ENCODE measurements around the gene SNRK. TPM values are rescaled to one million over a fixed set of nuclear protein-coding genes. Genes with fewer than 3 reads are reported as not detected.

SNRK gene
- total and polyA plus RNA-seq, 4 donors = 7.8 to 95.1 (median 38.7) TPM

GRCh38 chr3:43262194-43262593 lies 24.1 kb upstream of the SNRK start:
- WGBS, 2 donors = 71 to 73% methylated on average over 4 of the region's 4 CpGs
- Histone ChIP-seq H3K4me1 (ENCODE audit: control insufficient read depth in 1 of 2, insufficient read depth in 2 of 2, low read length in 2 of 2) (no peaks in the 10 kb centered on the region), H3K36me3 (ENCODE audit: control insufficient read depth in 1 of 2, insufficient read depth in 2 of 2, low read length in 1 of 2) (no peaks in the 10 kb centered on the region), H3K27me3 (ENCODE audit: control insufficient read depth in 1 of 2, insufficient read depth in 2 of 2, low read length in 1 of 2) (no peaks in the 10 kb centered on the region), H3K27ac (ENCODE audit: low read depth in 1 of 2, low read length in 2 of 2) (no peak overlapping the region), H3K4me3 (ENCODE audit: low read length in 2 of 2) (no peak overlapping the region), H3K9me3 (ENCODE audit: control insufficient read depth, low read length) (no peaks in the 10 kb centered on the region)
- intact Hi-C loops (cut with DNase I) = no loop called here
- DNase-seq = no peak
- no peak for ATAC-seq (ENCODE audit: low FRiP score)

GRCh38 chr3:43266451-43266850 lies 19.9 kb upstream of the SNRK start:
- intact Hi-C loops (cut with DNase I) = no loop called here
- Histone ChIP-seq H3K27me3 (ENCODE audit: control insufficient read depth in 1 of 2, insufficient read depth in 2 of 2, low read length in 1 of 2) (no peaks in the 10 kb centered on the region), H3K9me3 (ENCODE audit: control insufficient read depth, low read length) (no peaks in the 10 kb centered on the region), H3K36me3 (ENCODE audit: control insufficient read depth in 1 of 2, insufficient read depth in 2 of 2, low read length in 1 of 2) (no peaks in the 10 kb centered on the region), H3K4me3 (ENCODE audit: low read length in 2 of 2) (no peak overlapping the region), H3K4me1 (ENCODE audit: control insufficient read depth in 1 of 2, insufficient read depth in 2 of 2, low read length in 2 of 2) (no peaks in the 10 kb centered on the region), H3K27ac (ENCODE audit: low read depth in 1 of 2, low read length in 2 of 2) (no peak overlapping the region)
- DNase-seq (no peak), ATAC-seq (ENCODE audit: low FRiP score) (no peak)
- WGBS, 2 donors = 64% methylated on average over 3 of the region's 3 CpGs

GRCh38 chr3:43266995-43267394 lies 19.3 kb upstream of the SNRK start:
- no peaks in the 10 kb centered on the region for H3K9me3 ChIP-seq (ENCODE audit: control insufficient read depth, low read length)
- H3K4me3 ChIP-seq (ENCODE audit: low read length in 2 of 2) = no peak overlapping the region
- intact Hi-C loops (cut with DNase I) = no loop called here
- H3K27me3 ChIP-seq (ENCODE audit: control insufficient read depth in 1 of 2, insufficient read depth in 2 of 2, low read length in 1 of 2) = no peaks in the 10 kb centered on the region
- WGBS, 2 donors = 66 to 83% methylated on average over 1 of the region's 1 CpG
- no peak overlapping the region for H3K27ac ChIP-seq (ENCODE audit: low read depth in 1 of 2, low read length in 2 of 2)
- ATAC-seq (ENCODE audit: low FRiP score) (no peak), DNase-seq (no peak)
- H3K36me3 ChIP-seq (ENCODE audit: control insufficient read depth in 1 of 2, insufficient read depth in 2 of 2, low read length in 1 of 2) = no peaks in the 10 kb centered on the region
- no peaks in the 10 kb centered on the region for H3K4me1 ChIP-seq (ENCODE audit: control insufficient read depth in 1 of 2, insufficient read depth in 2 of 2, low read length in 2 of 2)

DNA sequence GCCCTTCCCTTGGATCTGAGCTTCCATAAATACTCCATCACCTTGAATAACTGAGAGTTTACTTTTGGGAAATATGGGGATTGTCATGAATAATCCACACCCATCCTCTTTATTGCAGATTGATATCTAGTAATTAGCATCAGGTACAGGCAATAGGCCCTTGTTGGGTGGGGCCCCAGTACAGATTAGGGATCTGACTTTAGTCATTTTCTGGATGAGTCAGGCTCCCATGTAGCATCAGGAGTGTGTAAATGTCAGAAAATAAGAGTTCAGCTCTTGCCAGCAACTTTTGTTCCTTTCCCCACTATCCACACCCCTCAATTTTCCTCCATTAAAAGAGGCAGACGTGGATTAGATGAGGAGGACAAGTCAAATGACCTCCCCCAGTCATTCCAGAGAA lies 17.7 kb upstream of the SNRK start:
- WGBS, 2 donors = 95 to 96% methylated on average over 1 of the region's 1 CpG
- ATAC-seq (ENCODE audit: low FRiP score) = no peak
- DNase-seq = no peak
- H3K9me3 ChIP-seq (ENCODE audit: control insufficient read depth, low read length) = no peaks in the 10 kb centered on the region
- H3K27me3 ChIP-seq (ENCODE audit: control insufficient read depth in 1 of 2, insufficient read depth in 2 of 2, low read length in 1 of 2) = no peaks in the 10 kb centered on the region
- no peak overlapping the region for H3K27ac ChIP-seq (ENCODE audit: low read depth in 1 of 2, low read length in 2 of 2)
- no peak overlapping the region for H3K4me3 ChIP-seq (ENCODE audit: low read length in 2 of 2)
- no peaks in the 10 kb centered on the region for H3K4me1 ChIP-seq (ENCODE audit: control insufficient read depth in 1 of 2, insufficient read depth in 2 of 2, low read length in 2 of 2)
- no peaks in the 10 kb centered on the region for H3K36me3 ChIP-seq (ENCODE audit: control insufficient read depth in 1 of 2, insufficient read depth in 2 of 2, low read length in 1 of 2)
- intact Hi-C loops (cut with DNase I) = no loop called here

DNA sequence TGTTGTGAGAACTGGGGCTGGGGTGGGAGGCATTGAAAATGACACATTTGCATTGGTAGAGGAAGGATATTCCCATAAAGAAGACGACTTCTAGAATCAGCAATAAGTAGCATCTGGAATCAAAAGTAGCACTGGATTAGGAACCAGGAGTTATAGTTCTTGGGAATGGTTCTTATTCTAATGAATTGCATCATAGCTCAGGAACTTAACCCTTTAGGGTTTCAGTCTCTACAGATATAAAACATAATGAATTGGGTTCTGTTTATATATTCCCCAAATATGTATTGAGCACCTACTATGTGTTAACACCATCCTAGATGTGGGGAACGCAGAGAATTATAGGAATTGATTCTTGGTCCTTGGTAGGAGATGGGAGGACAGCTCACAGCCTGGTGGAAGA lies 16.3 kb upstream of the SNRK start:
- H3K9me3 ChIP-seq (ENCODE audit: control insufficient read depth, low read length) = no peaks in the 10 kb centered on the region
- H3K36me3 ChIP-seq (ENCODE audit: control insufficient read depth in 1 of 2, insufficient read depth in 2 of 2, low read length in 1 of 2) = no peaks in the 10 kb centered on the region
- no peaks in the 10 kb centered on the region for H3K4me1 ChIP-seq (ENCODE audit: control insufficient read depth in 1 of 2, insufficient read depth in 2 of 2, low read length in 2 of 2)
- intact Hi-C loops (cut with DNase I) = no loop called here
- WGBS, 2 donors = 71 to 79% methylated on average over 2 of the region's 2 CpGs
- H3K4me3 ChIP-seq (ENCODE audit: low read length in 2 of 2) = no peak overlapping the region
- H3K27ac ChIP-seq (ENCODE audit: low read depth in 1 of 2, low read length in 2 of 2) = no peak overlapping the region
- no peak for DNase-seq
- no peak for ATAC-seq (ENCODE audit: low FRiP score)
- no peaks in the 10 kb centered on the region for H3K27me3 ChIP-seq (ENCODE audit: control insufficient read depth in 1 of 2, insufficient read depth in 2 of 2, low read length in 1 of 2)

GRCh38 chr3:43273416-43273815 lies 12.9 kb upstream of the SNRK start:
- DNase-seq = no peak
- H3K9me3 ChIP-seq (ENCODE audit: control insufficient read depth, low read length) = no peaks in the 10 kb centered on the region
- no peaks in the 10 kb centered on the region for H3K36me3 ChIP-seq (ENCODE audit: control insufficient read depth in 1 of 2, insufficient read depth in 2 of 2, low read length in 1 of 2)
- no peak for ATAC-seq (ENCODE audit: low FRiP score)
- 76 to 82% methylated on average over 2 of the region's 2 CpGs for WGBS, 2 donors
- no peaks in the 10 kb centered on the region for H3K27me3 ChIP-seq (ENCODE audit: control insufficient read depth in 1 of 2, insufficient read depth in 2 of 2, low read length in 1 of 2)
- no peaks in the 10 kb centered on the region for H3K4me1 ChIP-seq (ENCODE audit: control insufficient read depth in 1 of 2, insufficient read depth in 2 of 2, low read length in 2 of 2)
- no peak overlapping the region for H3K4me3 ChIP-seq (ENCODE audit: low read length in 2 of 2)
- no peak overlapping the region for H3K27ac ChIP-seq (ENCODE audit: low read depth in 1 of 2, low read length in 2 of 2)
- intact Hi-C loops (cut with DNase I) = no loop called here

- no peak overlapping the region for H3K4me3 ChIP-seq (ENCODE audit: low read length in 2 of 2)
- H3K27ac ChIP-seq (ENCODE audit: low read depth in 1 of 2, low read length in 2 of 2) = no peak overlapping the region
- ATAC-seq (ENCODE audit: low FRiP score) (no peak), DNase-seq (no peak)
- intact Hi-C loops (cut with DNase I) = no loop called here
- H3K36me3 ChIP-seq (ENCODE audit: control insufficient read depth in 1 of 2, insufficient read depth in 2 of 2, low read length in 1 of 2) = no peaks in the 10 kb centered on the region
- H3K9me3 ChIP-seq (ENCODE audit: control insufficient read depth, low read length) = no peaks in the 10 kb centered on the region
- H3K4me1 ChIP-seq (ENCODE audit: control insufficient read depth in 1 of 2, insufficient read depth in 2 of 2, low read length in 2 of 2) = no peaks in the 10 kb centered on the region
- H3K27me3 ChIP-seq (ENCODE audit: control insufficient read depth in 1 of 2, insufficient read depth in 2 of 2, low read length in 1 of 2) = no peaks in the 10 kb centered on the region
These were observed 7.3 kb upstream of the SNRK start for GRCh38 chr3:43279082-43279481.

DNA sequence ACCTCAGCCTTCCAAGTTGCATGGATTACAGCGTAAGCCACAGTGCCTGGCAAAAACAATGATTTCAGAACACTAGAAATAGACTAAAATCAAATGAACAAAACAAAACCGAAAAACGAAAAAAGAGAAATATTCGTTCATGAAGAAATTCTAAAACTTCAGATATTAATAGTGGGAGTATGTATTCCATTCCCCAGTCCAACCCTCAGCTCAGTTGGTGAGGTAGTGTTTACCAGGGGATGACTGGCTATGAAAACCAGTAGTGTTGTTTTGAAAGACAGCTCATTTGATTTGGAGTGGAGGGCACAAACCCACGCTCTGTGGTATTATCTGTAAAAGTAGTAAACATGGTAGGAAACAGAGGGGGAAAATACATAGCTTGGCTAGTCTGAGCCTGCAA lies 6.8 kb upstream of the SNRK start:
- Histone ChIP-seq H3K9me3 (ENCODE audit: control insufficient read depth, low read length) (no peaks in the 10 kb centered on the region), H3K27ac (ENCODE audit: low read depth in 1 of 2, low read length in 2 of 2) (no peak overlapping the region), H3K36me3 (ENCODE audit: control insufficient read depth in 1 of 2, insufficient read depth in 2 of 2, low read length in 1 of 2) (no peaks in the 10 kb centered on the region), H3K4me1 (ENCODE audit: control insufficient read depth in 1 of 2, insufficient read depth in 2 of 2, low read length in 2 of 2) (no peaks in the 10 kb centered on the region), H3K4me3 (ENCODE audit: low read length in 2 of 2) (no peak overlapping the region), H3K27me3 (ENCODE audit: control insufficient read depth in 1 of 2, insufficient read depth in 2 of 2, low read length in 1 of 2) (no peaks in the 10 kb centered on the region)
- ATAC-seq (ENCODE audit: low FRiP score) = no peak
- 89 to 90% methylated on average over 5 of the region's 5 CpGs for WGBS, 2 donors
- DNase-seq = no peak
- intact Hi-C loops (cut with DNase I) = no loop called here

DNA sequence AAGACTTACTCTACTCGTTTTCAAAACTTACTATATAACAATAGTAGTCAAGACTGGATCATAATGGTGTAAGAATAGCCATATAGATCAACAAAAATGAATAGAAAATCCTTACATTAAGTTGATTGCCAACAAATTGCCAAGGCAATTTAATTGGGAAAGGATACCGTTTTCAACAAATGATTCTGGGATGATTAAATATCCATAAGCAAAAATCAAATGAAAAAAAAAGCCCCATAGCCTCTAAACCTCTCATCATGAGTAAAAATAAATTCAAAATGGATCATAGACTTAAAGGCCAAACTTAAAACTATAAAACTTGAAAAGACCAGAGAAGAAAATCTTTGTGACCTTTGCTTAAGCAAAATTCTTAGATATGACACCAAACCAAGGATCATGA lies 5.3 kb upstream of the SNRK start:
- Histone ChIP-seq H3K36me3 (ENCODE audit: control insufficient read depth in 1 of 2, insufficient read depth in 2 of 2, low read length in 1 of 2) (no peaks in the 10 kb centered on the region), H3K27ac (ENCODE audit: low read depth in 1 of 2, low read length in 2 of 2) (no peak overlapping the region), H3K4me3 (ENCODE audit: low read length in 2 of 2) (no peak overlapping the region), H3K9me3 (ENCODE audit: control insufficient read depth, low read length) (no peaks in the 10 kb centered on the region), H3K27me3 (ENCODE audit: control insufficient read depth in 1 of 2, insufficient read depth in 2 of 2, low read length in 1 of 2) (no peaks in the 10 kb centered on the region), H3K4me1 (ENCODE audit: control insufficient read depth in 1 of 2, insufficient read depth in 2 of 2, low read length in 2 of 2) (no peaks in the 10 kb centered on the region)
- ATAC-seq (ENCODE audit: low FRiP score) = no peak
- DNase-seq = no peak
- intact Hi-C loops (cut with DNase I) = loop anchor here in 1 of 2 donors (10.0 kb wide), 1 partner anchor 494 kb away; no protein-coding TSS in a partner anchor
- WGBS, 2 donors = 68 to 73% methylated on average over 2 of the region's 2 CpGs
